A673 (cell line): ENCODE measurements around the gene RIMS3.

Source experiments
- EZH2 ChIP-seq: fragments of 200-600 bp; sonication (generic); IDR thresholded peaks from 2 replicates; pipeline ENCODE4 v1.6.1; 2017; ENCODE audit warnings: borderline replicate concordance, low read depth, mild to moderate bottlenecking, mixed read lengths, antibody characterized with exemption, low read length; ENCODE audit not compliant: poor library complexity, severe bottlenecking
- TF ChIP-seq, protein P1 (sequence below): fragments of 300-800, 200-600 bp; sonication (generic); conservative IDR thresholded peaks from 2 replicates; pipeline ENCODE4 v1.5.1; 2017; ENCODE audit warnings: low read depth, mild to moderate bottlenecking, antibody characterized with exemption, low read length, moderate library complexity, mixed read lengths

DNA sequence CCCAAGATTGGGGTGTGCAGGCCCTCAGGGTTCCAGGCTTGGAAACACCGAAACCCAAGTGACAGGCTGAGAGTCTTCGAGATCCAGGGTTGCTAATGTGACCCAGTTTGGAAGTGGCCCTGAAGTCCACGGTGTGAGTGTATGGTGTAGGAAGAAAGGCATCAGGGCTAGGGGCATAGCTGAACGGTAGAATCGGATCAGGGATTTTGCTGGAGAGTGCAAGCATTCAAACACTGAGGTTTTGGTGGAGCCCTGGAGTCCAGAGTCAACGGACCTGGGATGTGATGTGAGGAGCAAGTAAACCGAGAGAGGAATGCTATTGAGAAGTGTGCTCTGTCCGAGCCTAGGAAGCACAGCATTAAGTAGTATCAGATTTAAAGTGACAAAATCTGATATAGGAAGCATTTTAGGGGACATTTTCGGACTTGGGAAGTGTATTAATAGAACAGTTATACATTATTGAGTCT, 27.0 kb upstream of the RIMS3 start:
- TF ChIP-seq, protein P1, sequence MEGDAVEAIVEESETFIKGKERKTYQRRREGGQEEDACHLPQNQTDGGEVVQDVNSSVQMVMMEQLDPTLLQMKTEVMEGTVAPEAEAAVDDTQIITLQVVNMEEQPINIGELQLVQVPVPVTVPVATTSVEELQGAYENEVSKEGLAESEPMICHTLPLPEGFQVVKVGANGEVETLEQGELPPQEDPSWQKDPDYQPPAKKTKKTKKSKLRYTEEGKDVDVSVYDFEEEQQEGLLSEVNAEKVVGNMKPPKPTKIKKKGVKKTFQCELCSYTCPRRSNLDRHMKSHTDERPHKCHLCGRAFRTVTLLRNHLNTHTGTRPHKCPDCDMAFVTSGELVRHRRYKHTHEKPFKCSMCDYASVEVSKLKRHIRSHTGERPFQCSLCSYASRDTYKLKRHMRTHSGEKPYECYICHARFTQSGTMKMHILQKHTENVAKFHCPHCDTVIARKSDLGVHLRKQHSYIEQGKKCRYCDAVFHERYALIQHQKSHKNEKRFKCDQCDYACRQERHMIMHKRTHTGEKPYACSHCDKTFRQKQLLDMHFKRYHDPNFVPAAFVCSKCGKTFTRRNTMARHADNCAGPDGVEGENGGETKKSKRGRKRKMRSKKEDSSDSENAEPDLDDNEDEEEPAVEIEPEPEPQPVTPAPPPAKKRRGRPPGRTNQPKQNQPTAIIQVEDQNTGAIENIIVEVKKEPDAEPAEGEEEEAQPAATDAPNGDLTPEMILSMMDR: no peak
- TF ChIP-seq EZH2: no peak
